GM13977 (cell line): ENCODE results near the gene PPA2.
"Not testable (repeated sequence)": the region's sequence is repeated elsewhere in the genome, so short reads cannot be mapped to it uniquely, and the experiment has no call there.

Experiments
- DNase-seq: peaks from one replicate; pipeline ENCODE4 v3.0.0; 2012; ENCODE audit warnings: low spot score
- in situ Hi-C: fragments of 300-500 bp; cut with MboI; formaldehyde crosslinking; loops from one replicate; pipeline ENCODE4 v1.12.0; 2022; ENCODE audit warnings: low sequenced_read_pairs, low pct_unique_long_range_greater_than_20kb, mixed read lengths, inconsistent platforms; ENCODE audit not compliant: unreplicated experiment
- TF ChIP-seq, protein P1 (sequence below): IDR thresholded peaks from 2 replicates; pipeline ENCODE4 v1.5.1; 2012; ENCODE audit warnings: mild to moderate bottlenecking, control low read depth; ENCODE audit not compliant: insufficient read depth; ENCODE audit errors: extremely low read depth, missing control alignments

Gene PPA2

DNA sequence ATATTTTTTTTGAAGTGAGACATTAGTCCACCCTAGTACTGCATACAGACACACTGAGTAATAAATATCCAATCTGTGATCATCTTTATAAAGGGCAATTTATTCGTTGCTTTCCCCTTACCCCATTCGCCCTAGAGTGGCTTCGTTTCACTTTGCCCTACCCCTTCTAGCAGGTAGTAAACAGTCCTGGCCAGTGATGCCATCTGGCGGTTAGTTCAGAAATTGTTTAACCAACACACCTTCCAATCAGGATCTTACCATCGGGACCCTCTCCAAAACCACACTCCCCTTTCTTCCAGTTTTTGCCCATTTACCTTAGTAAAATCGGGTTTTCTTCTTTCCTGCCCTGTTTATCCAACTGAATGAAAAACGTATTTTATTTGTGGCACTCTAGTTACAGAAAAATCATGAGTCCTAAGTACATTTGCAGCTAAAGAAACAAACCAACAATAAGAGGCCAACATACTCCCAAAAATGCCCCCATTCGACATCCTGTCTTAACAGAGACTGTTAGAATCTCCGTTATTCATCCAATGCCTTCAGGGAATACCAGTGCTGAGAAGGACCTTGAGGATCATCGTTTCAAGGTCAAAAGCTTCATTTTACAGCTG lies 2.2 kb downstream of the PPA2 start:
- in situ Hi-C loops: loop anchor here (25.0 kb wide), 5 partner anchors 334 to 1409 kb away; partner anchors contain the start of gene TET2
- TF ChIP-seq, protein P1, sequence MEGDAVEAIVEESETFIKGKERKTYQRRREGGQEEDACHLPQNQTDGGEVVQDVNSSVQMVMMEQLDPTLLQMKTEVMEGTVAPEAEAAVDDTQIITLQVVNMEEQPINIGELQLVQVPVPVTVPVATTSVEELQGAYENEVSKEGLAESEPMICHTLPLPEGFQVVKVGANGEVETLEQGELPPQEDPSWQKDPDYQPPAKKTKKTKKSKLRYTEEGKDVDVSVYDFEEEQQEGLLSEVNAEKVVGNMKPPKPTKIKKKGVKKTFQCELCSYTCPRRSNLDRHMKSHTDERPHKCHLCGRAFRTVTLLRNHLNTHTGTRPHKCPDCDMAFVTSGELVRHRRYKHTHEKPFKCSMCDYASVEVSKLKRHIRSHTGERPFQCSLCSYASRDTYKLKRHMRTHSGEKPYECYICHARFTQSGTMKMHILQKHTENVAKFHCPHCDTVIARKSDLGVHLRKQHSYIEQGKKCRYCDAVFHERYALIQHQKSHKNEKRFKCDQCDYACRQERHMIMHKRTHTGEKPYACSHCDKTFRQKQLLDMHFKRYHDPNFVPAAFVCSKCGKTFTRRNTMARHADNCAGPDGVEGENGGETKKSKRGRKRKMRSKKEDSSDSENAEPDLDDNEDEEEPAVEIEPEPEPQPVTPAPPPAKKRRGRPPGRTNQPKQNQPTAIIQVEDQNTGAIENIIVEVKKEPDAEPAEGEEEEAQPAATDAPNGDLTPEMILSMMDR: peak; percentile 65
- peak; percentile 71 for DNase-seq

DNA sequence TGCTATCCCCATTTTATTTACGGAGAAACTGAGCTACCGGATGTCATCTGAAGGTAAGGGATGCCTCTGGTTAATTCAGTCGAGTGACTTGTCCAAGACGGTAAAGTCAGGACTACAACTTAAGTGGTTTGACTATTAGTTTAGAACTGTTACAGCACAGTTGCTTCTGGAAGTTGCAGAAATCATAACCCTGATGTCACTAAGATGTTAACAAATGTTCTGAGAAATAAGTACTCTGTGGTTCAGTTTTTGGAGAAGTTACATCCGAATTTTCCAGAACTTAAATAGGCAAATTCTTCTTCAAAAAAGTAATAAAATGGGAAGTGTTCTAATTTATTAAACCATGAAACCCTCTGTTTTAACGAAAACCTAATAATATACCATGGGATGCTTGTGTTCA lies 3.1 kb downstream of the PPA2 start:
- TF ChIP-seq, protein P1: no peak
- in situ Hi-C loops: loop anchor here (25.0 kb wide), 5 partner anchors 333 to 1408 kb away; partner anchors contain the start of gene TET2
- no peak for DNase-seq

DNA sequence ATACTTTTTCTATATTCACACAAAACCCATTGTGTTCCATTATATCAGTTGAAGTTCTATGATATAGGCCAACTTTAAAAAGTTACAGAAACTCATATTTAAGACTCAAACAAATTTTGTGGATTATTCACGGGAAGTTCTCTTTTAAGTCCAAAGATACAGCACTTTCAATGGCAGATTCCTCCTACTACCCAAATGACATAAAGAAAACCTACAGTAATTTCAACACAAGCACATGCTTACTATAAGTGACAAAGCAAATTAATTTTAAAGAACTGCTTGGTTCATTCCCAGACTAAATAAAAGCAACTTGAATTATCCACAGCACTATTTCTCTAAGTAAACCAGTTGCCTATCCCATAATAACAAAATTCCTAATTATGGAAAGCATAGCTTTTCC lies 4.1 kb downstream of the PPA2 start:
- in situ Hi-C loops: loop anchor here (25.0 kb wide), 5 partner anchors 332 to 1407 kb away; partner anchors contain the start of gene TET2
- DNase-seq: no peak
- TF ChIP-seq, protein P1: no peak

DNA sequence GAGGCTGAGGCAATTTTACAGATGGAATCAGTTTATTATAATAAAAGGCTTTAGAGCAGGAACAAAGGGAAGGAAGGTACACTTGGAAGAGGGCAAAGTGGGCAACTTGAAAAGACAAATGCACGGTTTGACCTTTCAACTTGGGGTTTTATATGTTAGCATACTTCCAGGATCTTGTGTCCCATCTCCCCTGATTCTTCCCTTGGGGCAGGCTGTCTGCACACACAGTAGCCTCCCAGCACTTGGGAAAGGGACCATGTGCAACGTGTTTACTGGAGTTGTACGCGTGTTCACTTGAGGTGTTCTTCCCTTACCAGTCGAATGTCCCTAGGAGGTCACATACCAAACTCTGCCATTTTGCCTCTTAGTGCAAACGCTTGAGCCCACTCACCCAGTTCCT lies 7.3 kb downstream of the PPA2 start:
- TF ChIP-seq, protein P1: no peak
- no peak for DNase-seq
- in situ Hi-C loops: loop anchor here (25.0 kb wide), 5 partner anchors 329 to 1404 kb away; partner anchors contain the start of gene TET2

DNA sequence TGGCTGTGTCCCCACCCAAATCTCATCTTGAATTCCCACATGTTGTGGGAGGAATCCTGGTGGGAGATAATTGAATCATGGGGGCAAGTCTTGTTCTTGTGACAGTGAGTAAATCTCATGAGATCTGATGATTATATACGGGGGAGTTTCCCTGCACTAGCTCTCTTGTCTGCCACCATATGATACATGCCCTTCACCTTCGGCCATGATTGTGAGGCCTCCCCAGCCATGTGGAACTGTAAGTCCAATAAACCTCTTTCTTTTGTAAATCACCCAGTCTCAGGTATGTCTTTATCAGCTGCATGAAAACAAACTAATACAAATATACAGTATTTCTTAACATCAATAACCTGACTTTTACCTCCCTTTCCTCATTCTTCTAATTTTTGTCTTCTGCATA lies 9.3 kb downstream of the PPA2 start:
- DNase-seq: not testable (repeated sequence)
- in situ Hi-C loops: loop anchor here (25.0 kb wide), 5 partner anchors 327 to 1402 kb away; partner anchors contain the start of gene TET2

DNA sequence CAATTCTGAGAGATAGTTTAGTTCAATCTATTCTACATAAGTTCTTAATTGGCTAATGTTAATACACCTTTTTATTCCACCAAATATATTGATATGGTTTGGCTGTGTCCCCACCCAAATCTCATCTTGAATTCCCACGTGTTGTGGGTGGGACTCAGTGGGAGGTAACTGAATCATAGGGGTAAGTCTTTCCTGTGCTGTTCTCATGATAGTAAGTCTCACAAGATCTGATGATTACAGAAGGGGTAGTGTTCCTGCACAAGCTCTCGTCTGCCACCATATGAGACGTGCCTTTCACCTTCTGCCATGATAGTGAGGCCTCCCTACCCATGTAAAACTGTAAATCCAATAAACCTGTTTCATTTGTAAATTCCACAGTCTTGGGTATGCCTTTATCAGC lies 11.3 kb downstream of the PPA2 start:
- TF ChIP-seq, protein P1: no peak
- in situ Hi-C loops: loop anchor here (25.0 kb wide), 5 partner anchors 325 to 1400 kb away; partner anchors contain the start of gene TET2
- no peak for DNase-seq

DNA sequence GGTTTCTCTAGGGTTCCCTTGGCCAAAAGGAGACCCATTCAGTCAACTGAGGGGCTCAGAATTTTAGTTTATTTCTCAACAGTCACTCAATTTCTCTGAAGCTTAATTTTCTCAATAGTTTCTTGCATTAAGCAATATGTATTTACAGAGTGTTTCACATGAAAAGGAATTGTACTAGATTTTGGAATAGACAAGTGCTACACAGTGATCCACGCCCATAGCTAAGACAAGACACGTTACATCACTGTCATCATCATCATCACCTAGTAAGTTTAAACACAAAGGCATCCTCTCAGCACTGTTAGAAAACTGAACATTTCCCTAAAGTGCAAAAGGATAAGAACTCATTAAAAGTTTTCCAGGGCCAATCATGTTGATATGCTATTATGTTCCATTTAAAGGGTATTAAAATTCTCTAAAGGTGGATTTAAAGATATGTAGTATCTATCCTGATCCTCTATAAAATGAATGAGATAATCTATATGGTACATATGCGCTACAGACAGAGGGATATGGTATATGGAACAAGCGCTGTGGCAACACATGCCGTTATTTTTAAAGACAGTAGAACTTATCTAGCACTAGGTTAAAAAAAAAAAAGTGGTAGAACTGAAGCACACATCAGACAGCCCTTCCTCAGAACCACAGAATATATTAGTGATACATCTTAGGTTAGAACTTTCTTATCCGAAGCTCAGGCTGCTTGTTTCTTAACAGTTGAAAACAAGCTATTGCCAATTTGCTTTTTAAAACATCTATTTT lies 12.1 kb downstream of the PPA2 start:
- TF ChIP-seq, protein P1: no peak
- DNase-seq: no peak
- in situ Hi-C loops: loop anchor here (25.0 kb wide), 5 partner anchors 325 to 1400 kb away; partner anchors contain the start of gene TET2
